ENCODE measurements around the gene ZNF695.

- TF ChIP-seq CTCF (conservative IDR thresholded peaks at IDR 0.05; ENCODE audit: low read depth, low read length): peak; percentile 56
- TF ChIP-seq EZH2phosphoT487 (IDR thresholded peaks at IDR 0.05; ENCODE audit: borderline replicate concordance, low read length): no peak
- TF ChIP-seq EZH2 (IDR thresholded peaks at IDR 0.05; ENCODE audit: low read length, unreplicated experiment): no peak
These were observed 36.7 kb downstream of the ZNF695 start for GRCh38 chr1:246971090-246971721.

Measured in PC-3 (cell line).